ENCODE measurements around the gene HARS2.
"Not testable (repeated sequence)": the region's sequence is repeated elsewhere in the genome, so short reads cannot be mapped to it uniquely, and the experiment has no call there.

The HARS2 gene

DNA sequence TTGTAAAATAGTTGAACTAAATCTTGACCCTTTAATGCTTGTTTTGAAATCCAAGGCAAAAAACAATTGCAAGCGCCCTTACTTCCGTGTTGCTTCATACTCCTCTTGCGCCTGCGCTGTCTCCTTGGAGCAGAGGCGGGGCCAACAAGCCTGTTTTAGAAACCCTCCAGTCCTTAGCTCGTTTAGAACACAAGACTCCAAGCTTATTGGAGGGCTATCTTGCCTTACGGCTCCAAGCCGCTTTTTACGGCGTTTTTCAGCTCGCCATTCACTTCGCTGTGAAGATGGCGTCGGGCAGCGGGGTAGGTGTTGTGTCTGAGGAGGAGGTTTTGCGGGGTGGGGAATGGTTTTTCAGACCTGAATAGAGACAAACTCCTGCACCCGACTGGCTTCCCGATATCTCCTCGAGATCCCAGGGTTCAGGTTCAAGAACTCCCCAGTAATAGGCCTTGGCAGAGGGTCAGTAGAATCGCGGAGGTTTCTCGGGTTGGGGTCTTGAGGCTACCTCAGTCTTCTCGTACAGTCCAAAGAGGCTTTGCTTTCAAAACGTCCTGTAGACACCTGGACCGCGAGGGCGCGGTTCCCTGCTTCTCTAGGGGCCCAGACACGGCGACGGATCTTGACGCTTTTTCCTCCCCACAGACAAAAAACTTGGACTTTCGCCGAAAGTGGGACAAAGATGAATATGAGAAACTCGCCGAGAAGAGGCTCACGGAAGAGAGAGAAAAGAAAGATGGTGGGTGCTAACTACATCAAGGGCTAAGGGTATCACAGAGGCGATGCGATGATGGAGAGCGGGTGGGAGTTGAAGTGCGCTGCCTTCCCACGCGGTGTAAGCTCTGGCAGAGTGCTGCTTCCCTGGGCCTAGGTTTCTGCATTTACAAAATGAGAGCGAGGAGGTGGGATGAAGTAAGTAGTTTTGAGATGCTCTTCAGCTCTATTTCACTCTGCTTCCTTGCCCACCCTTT is 9.2 kb downstream of the HARS2 start, which contains the start of gene ZMAT2:
Gene ZMAT2, plus strand, starts transcription at position 271 of the 968 bp plus-strand sequence. Its CDS starts 14 bp downstream, at position 285.
- DNase-seq (ENCODE audit: low read depth, low spot score) = peak; percentile 82

DNA sequence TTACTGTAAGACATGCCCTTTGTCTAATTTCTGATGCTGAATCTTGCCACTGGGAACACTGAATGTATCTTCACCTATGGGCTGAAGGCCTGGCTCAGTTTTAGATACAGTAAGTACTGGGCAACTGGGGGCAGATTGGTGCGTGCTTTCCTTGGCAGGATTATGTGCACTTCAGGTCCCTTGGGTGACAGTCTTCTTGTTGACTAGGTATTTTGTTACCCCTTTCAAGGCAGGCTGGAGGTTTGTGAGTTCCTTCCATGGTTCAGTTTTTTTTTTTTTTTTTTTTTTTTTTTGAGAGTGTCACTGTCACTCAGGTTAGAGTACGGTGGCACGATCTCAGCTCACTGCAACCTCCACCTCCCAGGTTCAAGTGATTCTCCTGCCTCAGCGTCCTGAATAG is 16.6 kb downstream of the HARS2 start:
- DNase-seq (ENCODE audit: low read depth, low spot score) = no peak

GRCh38 chr5:140708787-140709186 is 17.5 kb downstream of the HARS2 start:
- not testable (repeated sequence) for DNase-seq (ENCODE audit: low read depth, low spot score)

DNA sequence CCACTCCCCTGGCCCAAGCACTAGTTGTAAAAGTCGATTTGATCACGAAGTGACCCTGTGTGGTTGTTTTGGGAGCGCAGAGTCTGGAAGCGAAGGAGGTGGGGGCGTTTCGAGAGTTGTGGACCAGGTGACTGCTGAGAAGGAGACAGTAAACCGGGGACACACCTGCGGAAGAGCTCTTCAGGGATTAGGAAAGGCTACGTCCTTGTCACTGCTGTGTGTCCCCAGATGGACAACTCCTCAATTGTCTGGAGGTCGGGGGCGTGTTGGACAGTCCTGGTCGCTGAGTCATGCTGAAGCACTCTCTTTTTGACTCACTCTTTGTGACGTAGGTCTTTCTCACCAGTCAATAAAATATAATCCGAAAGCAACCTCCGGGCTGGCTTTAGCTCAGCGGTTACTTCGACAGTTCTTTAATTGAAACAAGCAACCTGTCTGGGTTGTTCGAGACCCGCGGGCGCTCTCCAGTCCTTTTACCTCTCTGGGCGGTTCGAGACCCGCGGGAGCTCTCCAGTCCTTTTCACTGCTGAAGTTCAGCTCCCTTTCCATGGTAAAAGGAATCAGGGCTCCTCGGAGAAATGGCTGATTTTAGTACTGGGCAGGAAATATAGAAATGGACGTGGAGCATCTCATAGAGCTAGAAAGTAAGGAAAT is 19.8 kb downstream of the HARS2 start:
- peak; percentile 63 for DNase-seq (ENCODE audit: low read depth, low spot score)

DNA sequence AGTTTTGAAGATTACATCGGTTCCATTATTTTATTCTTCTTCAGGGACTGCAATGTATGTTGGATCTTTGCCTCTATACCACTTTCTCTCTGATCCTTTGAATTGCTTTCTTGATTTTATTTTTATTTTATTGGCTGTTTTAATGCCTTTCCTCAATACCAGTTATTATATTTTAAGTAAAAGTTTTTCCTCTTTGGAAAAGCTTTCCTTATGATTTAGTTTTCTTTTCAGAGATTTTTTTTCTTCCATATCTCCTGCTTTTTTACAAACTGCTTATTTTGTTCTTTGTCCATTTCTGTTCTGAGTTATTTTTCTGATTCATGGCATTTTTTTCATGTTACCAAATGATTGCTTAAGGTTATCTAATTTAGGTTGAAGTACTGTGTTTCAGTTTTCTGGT is 20.5 kb downstream of the HARS2 start:
- DNase-seq (ENCODE audit: low read depth, low spot score) = no peak

- DNase-seq (ENCODE audit: low read depth, low spot score) = no peak
Observed at GRCh38 chr5:140713562-140714094, 22.4 kb downstream of the HARS2 start.

DNA sequence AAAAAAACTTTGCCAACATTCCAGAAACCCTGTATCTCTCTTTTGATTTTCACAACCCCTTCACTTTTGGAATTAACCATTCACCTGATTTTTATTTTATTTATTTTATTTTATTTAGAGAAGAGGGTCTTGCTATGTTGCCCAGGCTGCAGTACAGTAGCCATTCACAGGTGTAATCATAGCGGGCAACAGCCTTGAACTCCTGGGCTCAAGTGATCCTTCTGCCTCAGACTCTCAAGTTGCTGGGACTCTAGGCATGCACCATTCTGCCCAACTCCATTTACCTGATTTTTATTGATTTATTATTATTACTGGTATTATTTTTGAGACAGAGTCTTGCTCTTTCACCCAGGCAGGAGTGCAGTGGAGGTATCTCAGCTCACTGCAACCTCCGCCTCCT is 25.0 kb downstream of the HARS2 start:
- not testable (repeated sequence) for DNase-seq (ENCODE audit: low read depth, low spot score)

- DNase-seq (ENCODE audit: low read depth, low spot score) = no peak
Observed at GRCh38 chr5:140718266-140718592, 27.0 kb downstream of the HARS2 start.

DNA sequence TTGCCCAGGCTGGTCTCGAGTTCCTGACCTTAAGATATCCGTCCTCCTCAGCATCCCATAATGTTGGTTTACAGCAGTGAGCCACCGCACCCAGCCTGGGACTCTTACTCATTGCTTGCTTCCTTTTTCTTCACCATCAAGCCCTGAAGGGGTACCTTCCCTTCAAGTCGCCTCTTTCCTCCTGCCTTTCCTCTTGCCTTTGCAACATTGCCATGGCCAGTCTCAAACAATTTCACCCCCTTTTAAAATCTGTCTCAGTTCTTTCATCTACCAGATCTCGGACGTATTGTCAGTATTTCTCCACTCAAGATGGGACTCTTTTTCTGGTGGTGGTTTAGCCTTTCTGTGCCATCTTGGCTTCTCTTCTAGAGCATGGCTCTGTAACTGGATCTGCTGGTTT is 29.5 kb downstream of the HARS2 start:
- not testable (repeated sequence) for DNase-seq (ENCODE audit: low read depth, low spot score)

DNA sequence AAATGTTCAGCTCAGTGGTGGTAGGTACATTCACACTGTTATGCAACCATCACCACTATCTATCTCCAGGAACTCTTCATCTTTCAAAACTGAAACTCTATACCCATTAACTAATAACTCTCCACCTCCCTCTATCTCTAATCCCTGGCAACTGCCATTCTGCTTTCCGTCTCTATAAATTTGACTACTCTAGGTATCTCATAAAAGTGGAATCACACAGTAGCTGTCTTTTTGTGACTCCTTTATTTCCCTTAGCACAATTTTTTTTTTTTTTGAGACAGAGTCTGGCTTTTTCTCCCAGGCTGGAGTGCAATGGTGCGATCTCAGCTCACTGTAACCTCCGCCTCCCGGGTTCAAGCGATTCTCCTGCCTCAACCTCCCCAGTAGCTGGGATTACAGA is 30.1 kb downstream of the HARS2 start:
- not testable (repeated sequence) for DNase-seq (ENCODE audit: low read depth, low spot score)

DNA sequence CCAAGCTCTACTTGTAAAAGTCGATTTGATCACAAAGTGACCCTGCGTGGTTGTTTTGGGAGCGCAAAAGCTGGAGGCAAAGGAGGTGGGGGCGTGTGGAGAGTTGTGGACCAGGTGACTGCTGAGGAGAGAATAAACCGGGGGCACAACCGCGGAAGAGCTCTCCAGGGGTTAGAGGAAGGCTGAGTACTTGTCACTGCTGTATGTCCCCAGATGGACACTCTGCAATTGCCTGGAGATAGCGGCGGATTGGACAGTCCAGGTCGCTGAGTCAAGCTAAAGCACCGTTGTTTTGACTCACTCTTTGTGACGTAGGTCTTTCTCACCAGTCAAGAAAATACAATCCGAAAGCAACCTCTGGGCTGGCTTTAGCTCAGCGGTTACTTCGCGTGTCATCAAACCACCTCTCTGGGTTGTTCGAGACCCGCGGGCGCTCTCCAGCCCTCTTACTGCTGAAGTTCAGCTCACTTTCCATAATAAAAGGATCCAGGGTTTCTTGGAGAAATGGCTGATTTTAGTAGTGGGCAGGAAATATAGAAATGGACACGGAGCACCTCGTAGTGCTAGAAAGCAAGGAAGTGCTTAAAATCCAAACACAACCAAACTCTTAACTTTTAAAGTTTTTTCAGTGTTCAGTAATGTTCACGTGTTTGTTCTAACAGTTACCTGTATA is 34.7 kb downstream of the HARS2 start:
- DNase-seq (ENCODE audit: low read depth, low spot score) = peak; percentile 38

GRCh38 chr5:140733098-140733497 is 41.8 kb downstream of the HARS2 start:
- no peak for DNase-seq (ENCODE audit: low read depth, low spot score)

- DNase-seq (ENCODE audit: low read depth, low spot score) = no peak
Observed at GRCh38 chr5:140734354-140734753, 43.1 kb downstream of the HARS2 start.

GRCh38 chr5:140737486-140737885 is 46.2 kb downstream of the HARS2 start:
- DNase-seq (ENCODE audit: low read depth, low spot score) = no peak

GRCh38 chr5:140741967-140742366 is 50.7 kb downstream of the HARS2 start:
- DNase-seq (ENCODE audit: low read depth, low spot score) = no peak

Measured in activated naive CD8-positive, alpha-beta T cell treated with anti-CD3 and anti-CD28 coated beads, Interleukin-2, amount 50 U/mL, for 16 hours (primary cell).